BLaER1 treated with 17β-estradiol and CSF1 and Interleukin-3, amounts not matched to agents 10 nM and 100 nM (cell line): ENCODE results near the gene FSCN2.
"Not testable (repeated sequence)": the region's sequence is repeated elsewhere in the genome, so short reads cannot be mapped to it uniquely, and the experiment has no call there.

Experiments used
- H3K27ac ChIP-seq, 11 experiments: shearing (Covaris generic); formaldehyde crosslinking; 2 replicates each; pipeline ENCODE4 v1.8.1; 2022
- H3K27me3 ChIP-seq, 11 experiments: shearing (Covaris generic); formaldehyde crosslinking; 2 replicates each; pipeline ENCODE4 v1.8.1; 2022
- H3K36me3 ChIP-seq, 11 experiments: shearing (Covaris generic); formaldehyde crosslinking; 2 replicates each; pipeline ENCODE4 v1.8.1; 2022
- H3K4me1 ChIP-seq, 10 experiments: shearing (Covaris generic); formaldehyde crosslinking; 2 replicates each; pipeline ENCODE4 v1.8.1; 2022
- H3K4me2 ChIP-seq, 11 experiments: shearing (Covaris generic); formaldehyde crosslinking; 2 replicates each; pipeline ENCODE4 v1.8.1; 2022
- H3K4me3 ChIP-seq, 10 experiments: shearing (Covaris generic); formaldehyde crosslinking; 2 replicates each; pipeline ENCODE4 v1.8.1; 2022
- H3K9ac ChIP-seq, 11 experiments: shearing (Covaris generic); formaldehyde crosslinking; 2 replicates each; pipeline ENCODE4 v1.8.1; 2022
- H3K9me3 ChIP-seq, 11 experiments: shearing (Covaris generic); formaldehyde crosslinking; replicated peaks in 1 of 11; 2 replicates each; pipeline ENCODE4 v1.8.1; 2022
- H4K20me1 ChIP-seq, 11 experiments: shearing (Covaris generic); formaldehyde crosslinking; 2 replicates each; pipeline ENCODE4 v1.8.1; 2022
- Cebpa-rat ChIP-seq, 11 experiments: shearing (Covaris generic); IDR thresholded peaks; 2 replicates each; pipeline ENCODE4 v1.8.1; 2022

FSCN2 gene

GRCh38 chr17:81579298-81579697 lies 51.1 kb downstream of the FSCN2 start:
- no peak overlapping the region for H3K4me2 ChIP-seq
- H3K4me1 ChIP-seq: no peaks in the 10 kb centered on the region; a peak in 1 of 20 replicates
- H3K36me3 ChIP-seq: peaks cover 95 to 100% (median 99%) of the 10 kb centered on the region in 11 experiments
- no peaks in the 10 kb centered on the region for H3K27me3 ChIP-seq
- no peak overlapping the region for H3K27ac ChIP-seq
- no peak for TF ChIP-seq Cebpa-rat (IDR thresholded peaks at IDR 0.05)
- H4K20me1 ChIP-seq: peaks cover 34 to 98% (median 87%) of the 10 kb centered on the region in 11 experiments; a peak in 20 of 22 replicates
- H3K9me3 ChIP-seq: no peaks in the 10 kb centered on the region
- H3K9ac ChIP-seq: no peak overlapping the region
- H3K4me3 ChIP-seq: no peak overlapping the region

- Histone ChIP-seq H3K4me2 (no peak overlapping the region), H3K4me1 (no peaks in the 10 kb centered on the region; a peak in 1 of 20 replicates), H3K4me3 (no peak overlapping the region), H4K20me1 (peaks cover 34 to 94% (median 81%) of the 10 kb centered on the region in 11 experiments; a peak in 20 of 22 replicates), H3K27ac (no peak overlapping the region), H3K27me3 (no peaks in the 10 kb centered on the region), H3K9ac (peak overlapping the region in 1 of 11 experiments; percentile 3; a peak in 1 of 22 replicates), H3K36me3 (peaks cover 95 to 100% (median 99%) of the 10 kb centered on the region in 11 experiments), H3K9me3 (no peaks in the 10 kb centered on the region)
- no peak for TF ChIP-seq Cebpa-rat (IDR thresholded peaks at IDR 0.05)
Measured at GRCh38 chr17:81579821-81580321, 51.7 kb downstream of the FSCN2 start.

- no peak overlapping the region for H3K27ac ChIP-seq
- no peaks in the 10 kb centered on the region; a peak in 1 of 20 replicates for H3K4me1 ChIP-seq
Measured at GRCh38 chr17:81580481-81580880, 52.3 kb downstream of the FSCN2 start.

GRCh38 chr17:81581758-81582157 lies 53.6 kb downstream of the FSCN2 start:
- Histone ChIP-seq H4K20me1 (peaks cover 32 to 90% (median 75%) of the 10 kb centered on the region in 11 experiments; a peak in 21 of 22 replicates), H3K27me3 (no peaks in the 10 kb centered on the region), H3K4me2 (no peak overlapping the region), H3K9ac (peak overlapping the region in 1 of 11 experiments; percentile 19; a peak in 1 of 22 replicates), H3K4me3 (no peak overlapping the region), H3K36me3 (peaks cover 96 to 100% (median 100%) of the 10 kb centered on the region in 11 experiments), H3K4me1 (no peaks in the 10 kb centered on the region; a peak in 1 of 20 replicates), H3K27ac (no peak overlapping the region), H3K9me3 (no peaks in the 10 kb centered on the region)
- TF ChIP-seq Cebpa-rat (IDR thresholded peaks at IDR 0.05): no peak

More at GRCh38 chr17:81580481-81580880, 52.3 kb downstream of the FSCN2 start:
- Histone ChIP-seq H3K27me3 (no peaks in the 10 kb centered on the region), H3K4me3 (no peak overlapping the region), H4K20me1 (peaks cover 34 to 94% (median 78%) of the 10 kb centered on the region in 11 experiments; a peak in 20 of 22 replicates), H3K9ac (peak overlapping the region in 2 of 11 experiments; percentile 3 to 29; a peak in 1 of 22 replicates), H3K4me2 (no peak overlapping the region), H3K9me3 (no peaks in the 10 kb centered on the region), H3K36me3 (peaks cover 96 to 100% (median 100%) of the 10 kb centered on the region in 11 experiments)
- TF ChIP-seq Cebpa-rat (IDR thresholded peaks at IDR 0.05): no peak

GRCh38 chr17:81582341-81582740 lies 54.2 kb downstream of the FSCN2 start:
- Histone ChIP-seq H3K9ac (peak overlapping the region in 1 of 11 experiments; percentile 1; a peak in 1 of 22 replicates), H3K9me3 (no peaks in the 10 kb centered on the region), H4K20me1 (peaks cover 26 to 89% (median 74%) of the 10 kb centered on the region in 11 experiments; a peak in 21 of 22 replicates), H3K4me2 (no peak overlapping the region), H3K27ac (no peak overlapping the region), H3K4me1 (no peaks in the 10 kb centered on the region; a peak in 1 of 20 replicates), H3K4me3 (no peak overlapping the region), H3K36me3 (peaks cover 98 to 100% (median 100%) of the 10 kb centered on the region in 11 experiments), H3K27me3 (no peaks in the 10 kb centered on the region)
- no peak for TF ChIP-seq Cebpa-rat (IDR thresholded peaks at IDR 0.05)

GRCh38 chr17:81582749-81583148 lies 54.6 kb downstream of the FSCN2 start:
- Histone ChIP-seq H3K9me3 (no peaks in the 10 kb centered on the region), H3K4me2 (no peak overlapping the region), H3K36me3 (peaks cover 98 to 100% (median 100%) of the 10 kb centered on the region in 11 experiments), H4K20me1 (peaks cover 22 to 85% (median 70%) of the 10 kb centered on the region in 11 experiments; a peak in 21 of 22 replicates), H3K4me1 (no peaks in the 10 kb centered on the region; a peak in 1 of 20 replicates), H3K27me3 (no peaks in the 10 kb centered on the region), H3K9ac (peak overlapping the region in 1 of 11 experiments; percentile 1; a peak in 1 of 22 replicates), H3K4me3 (no peak overlapping the region), H3K27ac (no peak overlapping the region)
- TF ChIP-seq Cebpa-rat (IDR thresholded peaks at IDR 0.05): no peak

GRCh38 chr17:81583589-81584342 lies 55.6 kb downstream of the FSCN2 start:
- H3K36me3 ChIP-seq: peaks cover 98 to 100% (median 100%) of the 10 kb centered on the region in 11 experiments
- no peaks in the 10 kb centered on the region for H3K4me1 ChIP-seq
- H3K4me2 ChIP-seq: no peak overlapping the region
- no peak for TF ChIP-seq Cebpa-rat (IDR thresholded peaks at IDR 0.05)
- H4K20me1 ChIP-seq: peaks cover 17 to 82% (median 60%) of the 10 kb centered on the region in 11 experiments; a peak in 21 of 22 replicates
- H3K4me3 ChIP-seq: no peak overlapping the region
- H3K9me3 ChIP-seq: no peaks in the 10 kb centered on the region
- no peak overlapping the region for H3K9ac ChIP-seq
- no peaks in the 10 kb centered on the region for H3K27me3 ChIP-seq
- H3K27ac ChIP-seq: no peak overlapping the region

GRCh38 chr17:81584771-81585170 lies 56.6 kb downstream of the FSCN2 start:
- not testable (repeated sequence) for H3K27ac ChIP-seq

GRCh38 chr17:81586096-81586495 lies 57.9 kb downstream of the FSCN2 start:
- peaks cover 99 to 100% (median 100%) of the 10 kb centered on the region in 11 experiments for H3K36me3 ChIP-seq
- no peaks in the 10 kb centered on the region for H3K27me3 ChIP-seq
- no peak overlapping the region for H3K27ac ChIP-seq
- no peak overlapping the region for H3K4me3 ChIP-seq
- no peak overlapping the region for H3K4me2 ChIP-seq
- TF ChIP-seq Cebpa-rat (IDR thresholded peaks at IDR 0.05): no peak
- peaks cover 0 to 82% (median 56%) of the 10 kb centered on the region in 11 experiments; a peak in 20 of 22 replicates for H4K20me1 ChIP-seq
- no peaks in the 10 kb centered on the region for H3K4me1 ChIP-seq
- no peak overlapping the region for H3K9ac ChIP-seq
- H3K9me3 ChIP-seq: no peaks in the 10 kb centered on the region

More at GRCh38 chr17:81584771-81585170, 56.6 kb downstream of the FSCN2 start:
- not testable (repeated sequence) for H3K9ac ChIP-seq, H3K4me2 ChIP-seq, H3K4me3 ChIP-seq, H3K27me3 ChIP-seq, H3K4me1 ChIP-seq, H3K9me3 ChIP-seq
- H4K20me1 ChIP-seq: peaks cover 12 to 82% (median 55%) of the 10 kb centered on the region in 11 experiments; a peak in 21 of 22 replicates
- H3K36me3 ChIP-seq: peaks cover 98 to 100% (median 100%) of the 10 kb centered on the region in 11 experiments
